ENCODE data around the gene SMIM17. TPM values are rescaled to one million over a fixed set of nuclear protein-coding genes. Genes with fewer than 3 reads are reported as not detected.

SMIM17 gene
- total RNA-seq, 1 experiment from 2014 or later, result not detected

DNA sequence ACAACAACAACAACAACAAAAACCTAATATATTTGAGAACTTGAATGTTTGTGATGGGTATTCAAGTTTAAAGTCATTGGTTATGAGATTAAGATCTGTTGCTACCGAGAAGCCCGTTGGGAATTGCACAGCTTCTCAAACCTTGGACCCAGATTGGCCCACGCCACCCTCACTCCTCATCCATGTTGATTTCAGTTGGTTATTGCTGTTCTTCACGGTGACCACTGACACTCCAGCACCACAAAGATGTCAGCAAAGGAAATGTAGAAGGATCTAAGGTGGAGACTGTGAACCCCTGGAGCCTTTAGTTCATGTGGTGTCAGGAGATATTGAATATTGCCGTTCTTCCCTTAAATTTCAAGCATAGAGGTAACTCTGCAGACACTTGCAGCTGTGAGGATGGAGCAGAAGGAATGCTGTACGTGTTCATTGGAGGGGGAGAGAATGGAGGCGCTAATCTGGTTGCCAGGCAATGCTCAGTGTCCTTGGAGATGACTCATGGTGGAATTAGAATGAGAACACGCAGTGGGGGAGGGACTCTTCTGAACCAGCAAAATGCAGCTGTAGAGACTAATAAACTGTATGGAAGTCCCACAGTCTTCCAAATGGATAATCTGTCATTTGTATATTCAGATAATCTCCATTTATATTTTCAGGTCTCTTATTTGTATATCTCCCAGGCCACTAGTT is 49.4 kb downstream of the SMIM17 start:
- Histone ChIP-seq H3K4me3 (replicated peaks in 1 of 2; ENCODE audit: low read depth in 1 of 2, low read length in 2 of 2) (no peak overlapping the region), H3K9me3 (ENCODE audit: control insufficient read depth in 1 of 2, insufficient read depth in 1 of 2, low read depth in 1 of 2, low read length in 2 of 2) (peaks cover 6 to 29% of the 10 kb centered on the region in 2 experiments; a peak in 2 of 4 replicates), H3K36me3 (ENCODE audit: control insufficient read depth in 1 of 2, insufficient read depth in 2 of 2, low read length in 2 of 2) (no peaks in the 10 kb centered on the region), H2AFZ (ENCODE audit: low read depth, low read length, poor library complexity, severe bottlenecking) (no peak overlapping the region), H3K4me1 (ENCODE audit: control insufficient read depth in 1 of 2, insufficient read depth in 2 of 2, low read length in 2 of 2) (no peaks in the 10 kb centered on the region), H3K79me2 (ENCODE audit: insufficient read depth, low read length) (no peaks in the 10 kb centered on the region), H3K27me3 (ENCODE audit: insufficient read depth, low read length) (no peaks in the 10 kb centered on the region), H3K9ac (ENCODE audit: low read length) (no peak overlapping the region), H3K9me2 (ENCODE audit: insufficient read depth) (no peaks in the 10 kb centered on the region), H4K20me1 (ENCODE audit: insufficient read depth) (no peaks in the 10 kb centered on the region), H3K27ac (ENCODE audit: low read depth, low read length) (no peak overlapping the region), H3K4me2 (ENCODE audit: low read length) (no peak overlapping the region)
- DNase-seq (ENCODE audit: low read depth, low spot score) (no peak), ATAC-seq (no peak)
- TF ChIP-seq EZH2phosphoT487 (IDR thresholded peaks at IDR 0.05; ENCODE audit: borderline replicate concordance), result no peak
- no peak for TF ChIP-seq POLR2AphosphoS5 (IDR thresholded peaks at IDR 0.05; ENCODE audit: low read depth, low read length)
- no TSS peak for BruUV-seq (replicated peaks)
- CTCF ChIA-PET, result no interaction called here
- POLR2A ChIA-PET, result no interaction called here
- intact Hi-C loops (cut with micrococcal nuclease), result no loop called here
- RAD21 ChIA-PET (ENCODE audit: low non-redundant PET in 1 of 2, low total read pairs in 2 of 2, uncharacterized antibody in 2 of 2, unreplicated experiment in 2 of 2), result no interaction called here

DNA sequence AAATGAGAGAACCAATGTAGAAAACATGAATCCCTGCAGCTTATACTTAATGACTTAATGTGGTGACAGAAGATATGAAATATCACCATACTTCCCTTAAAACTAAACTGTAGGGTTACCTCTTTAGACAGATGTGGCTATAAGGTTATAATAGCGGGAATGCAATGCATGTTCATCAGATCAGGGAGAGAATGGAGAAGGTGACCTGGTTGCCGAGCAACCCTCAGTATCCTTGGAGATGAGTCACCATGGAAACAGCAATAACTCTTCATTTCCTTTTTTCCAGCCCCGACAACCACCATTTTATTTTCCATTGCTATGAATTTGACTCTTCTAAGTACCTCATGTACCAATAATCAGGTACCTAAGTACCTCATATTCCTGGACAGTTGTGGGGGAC is 56.6 kb downstream of the SMIM17 start:
- no peak for ATAC-seq
- Histone ChIP-seq H4K20me1 (ENCODE audit: insufficient read depth) (no peaks in the 10 kb centered on the region), H3K4me3 (replicated peaks in 1 of 2; ENCODE audit: low read depth in 1 of 2, low read length in 2 of 2) (no peak overlapping the region), H3K9me2 (ENCODE audit: insufficient read depth) (no peaks in the 10 kb centered on the region), H3K4me1 (ENCODE audit: control insufficient read depth in 1 of 2, insufficient read depth in 2 of 2, low read length in 2 of 2) (no peaks in the 10 kb centered on the region), H3K27ac (ENCODE audit: low read depth, low read length) (no peak overlapping the region), H3K36me3 (ENCODE audit: control insufficient read depth in 1 of 2, insufficient read depth in 2 of 2, low read length in 2 of 2) (no peaks in the 10 kb centered on the region), H2AFZ (ENCODE audit: low read depth, low read length, poor library complexity, severe bottlenecking) (no peak overlapping the region), H3K9me3 (ENCODE audit: control insufficient read depth in 1 of 2, insufficient read depth in 1 of 2, low read depth in 1 of 2, low read length in 2 of 2) (peaks cover 6 to 14% of the 10 kb centered on the region in 2 experiments; a peak in 3 of 4 replicates), H3K4me2 (ENCODE audit: low read length) (no peak overlapping the region), H3K79me2 (ENCODE audit: insufficient read depth, low read length) (no peaks in the 10 kb centered on the region), H3K9ac (ENCODE audit: low read length) (no peak overlapping the region), H3K27me3 (ENCODE audit: insufficient read depth, low read length) (no peaks in the 10 kb centered on the region)
- DNase-seq (ENCODE audit: low read depth, low spot score), result no peak
- POLR2A ChIA-PET, result no interaction called here
- intact Hi-C loops (cut with micrococcal nuclease), result no loop called here
- CTCF ChIA-PET, result no interaction called here
- no TSS peak for BruUV-seq (replicated peaks)
- RAD21 ChIA-PET (ENCODE audit: low non-redundant PET in 1 of 2, low total read pairs in 2 of 2, uncharacterized antibody in 2 of 2, unreplicated experiment in 2 of 2), result no interaction called here
- TF ChIP-seq, protein P1, sequence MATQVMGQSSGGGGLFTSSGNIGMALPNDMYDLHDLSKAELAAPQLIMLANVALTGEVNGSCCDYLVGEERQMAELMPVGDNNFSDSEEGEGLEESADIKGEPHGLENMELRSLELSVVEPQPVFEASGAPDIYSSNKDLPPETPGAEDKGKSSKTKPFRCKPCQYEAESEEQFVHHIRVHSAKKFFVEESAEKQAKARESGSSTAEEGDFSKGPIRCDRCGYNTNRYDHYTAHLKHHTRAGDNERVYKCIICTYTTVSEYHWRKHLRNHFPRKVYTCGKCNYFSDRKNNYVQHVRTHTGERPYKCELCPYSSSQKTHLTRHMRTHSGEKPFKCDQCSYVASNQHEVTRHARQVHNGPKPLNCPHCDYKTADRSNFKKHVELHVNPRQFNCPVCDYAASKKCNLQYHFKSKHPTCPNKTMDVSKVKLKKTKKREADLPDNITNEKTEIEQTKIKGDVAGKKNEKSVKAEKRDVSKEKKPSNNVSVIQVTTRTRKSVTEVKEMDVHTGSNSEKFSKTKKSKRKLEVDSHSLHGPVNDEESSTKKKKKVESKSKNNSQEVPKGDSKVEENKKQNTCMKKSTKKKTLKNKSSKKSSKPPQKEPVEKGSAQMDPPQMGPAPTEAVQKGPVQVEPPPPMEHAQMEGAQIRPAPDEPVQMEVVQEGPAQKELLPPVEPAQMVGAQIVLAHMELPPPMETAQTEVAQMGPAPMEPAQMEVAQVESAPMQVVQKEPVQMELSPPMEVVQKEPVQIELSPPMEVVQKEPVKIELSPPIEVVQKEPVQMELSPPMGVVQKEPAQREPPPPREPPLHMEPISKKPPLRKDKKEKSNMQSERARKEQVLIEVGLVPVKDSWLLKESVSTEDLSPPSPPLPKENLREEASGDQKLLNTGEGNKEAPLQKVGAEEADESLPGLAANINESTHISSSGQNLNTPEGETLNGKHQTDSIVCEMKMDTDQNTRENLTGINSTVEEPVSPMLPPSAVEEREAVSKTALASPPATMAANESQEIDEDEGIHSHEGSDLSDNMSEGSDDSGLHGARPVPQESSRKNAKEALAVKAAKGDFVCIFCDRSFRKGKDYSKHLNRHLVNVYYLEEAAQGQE (IDR thresholded peaks at IDR 0.05; ENCODE audit: low read depth), result no peak
- no peak for TF ChIP-seq SIN3A (IDR thresholded peaks at IDR 0.05; ENCODE audit: low read depth)
- TF ChIP-seq, protein P2, sequence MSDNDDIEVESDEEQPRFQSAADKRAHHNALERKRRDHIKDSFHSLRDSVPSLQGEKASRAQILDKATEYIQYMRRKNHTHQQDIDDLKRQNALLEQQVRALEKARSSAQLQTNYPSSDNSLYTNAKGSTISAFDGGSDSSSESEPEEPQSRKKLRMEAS (IDR thresholded peaks at IDR 0.05), result no peak
- TF ChIP-seq, protein P3, sequence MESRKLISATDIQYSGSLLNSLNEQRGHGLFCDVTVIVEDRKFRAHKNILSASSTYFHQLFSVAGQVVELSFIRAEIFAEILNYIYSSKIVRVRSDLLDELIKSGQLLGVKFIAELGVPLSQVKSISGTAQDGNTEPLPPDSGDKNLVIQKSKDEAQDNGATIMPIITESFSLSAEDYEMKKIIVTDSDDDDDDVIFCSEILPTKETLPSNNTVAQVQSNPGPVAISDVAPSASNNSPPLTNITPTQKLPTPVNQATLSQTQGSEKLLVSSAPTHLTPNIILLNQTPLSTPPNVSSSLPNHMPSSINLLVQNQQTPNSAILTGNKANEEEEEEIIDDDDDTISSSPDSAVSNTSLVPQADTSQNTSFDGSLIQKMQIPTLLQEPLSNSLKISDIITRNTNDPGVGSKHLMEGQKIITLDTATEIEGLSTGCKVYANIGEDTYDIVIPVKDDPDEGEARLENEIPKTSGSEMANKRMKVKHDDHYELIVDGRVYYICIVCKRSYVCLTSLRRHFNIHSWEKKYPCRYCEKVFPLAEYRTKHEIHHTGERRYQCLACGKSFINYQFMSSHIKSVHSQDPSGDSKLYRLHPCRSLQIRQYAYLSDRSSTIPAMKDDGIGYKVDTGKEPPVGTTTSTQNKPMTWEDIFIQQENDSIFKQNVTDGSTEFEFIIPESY (IDR thresholded peaks at IDR 0.05; ENCODE audit: extremely low read depth, insufficient replicate concordance, low read length), result no peak
- no peak for TF ChIP-seq EGR1 (IDR thresholded peaks at IDR 0.05; ENCODE audit: low read depth)
- TF ChIP-seq, protein P4, sequence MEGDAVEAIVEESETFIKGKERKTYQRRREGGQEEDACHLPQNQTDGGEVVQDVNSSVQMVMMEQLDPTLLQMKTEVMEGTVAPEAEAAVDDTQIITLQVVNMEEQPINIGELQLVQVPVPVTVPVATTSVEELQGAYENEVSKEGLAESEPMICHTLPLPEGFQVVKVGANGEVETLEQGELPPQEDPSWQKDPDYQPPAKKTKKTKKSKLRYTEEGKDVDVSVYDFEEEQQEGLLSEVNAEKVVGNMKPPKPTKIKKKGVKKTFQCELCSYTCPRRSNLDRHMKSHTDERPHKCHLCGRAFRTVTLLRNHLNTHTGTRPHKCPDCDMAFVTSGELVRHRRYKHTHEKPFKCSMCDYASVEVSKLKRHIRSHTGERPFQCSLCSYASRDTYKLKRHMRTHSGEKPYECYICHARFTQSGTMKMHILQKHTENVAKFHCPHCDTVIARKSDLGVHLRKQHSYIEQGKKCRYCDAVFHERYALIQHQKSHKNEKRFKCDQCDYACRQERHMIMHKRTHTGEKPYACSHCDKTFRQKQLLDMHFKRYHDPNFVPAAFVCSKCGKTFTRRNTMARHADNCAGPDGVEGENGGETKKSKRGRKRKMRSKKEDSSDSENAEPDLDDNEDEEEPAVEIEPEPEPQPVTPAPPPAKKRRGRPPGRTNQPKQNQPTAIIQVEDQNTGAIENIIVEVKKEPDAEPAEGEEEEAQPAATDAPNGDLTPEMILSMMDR (IDR thresholded peaks at IDR 0.05 in 2 of 3, conservative IDR thresholded peaks at IDR 0.05 in 1 of 3; ENCODE audit: borderline replicate concordance in 1 of 3, insufficient read depth in 1 of 3, low read depth in 2 of 3, low read length in 2 of 3), result no peak
- TF ChIP-seq YY1 (IDR thresholded peaks at IDR 0.05; ENCODE audit: extremely low read depth, insufficient replicate concordance, low read depth, low read length), result no peak
- no peak for TF ChIP-seq ELF1 (IDR thresholded peaks at IDR 0.05; ENCODE audit: borderline replicate concordance, low read depth)
- no peak for TF ChIP-seq POLR2AphosphoS5 (IDR thresholded peaks at IDR 0.05; ENCODE audit: low read depth, low read length)
- no peak for TF ChIP-seq SRF (IDR thresholded peaks at IDR 0.05; ENCODE audit: low read depth)

Measured in HCT116 (cell line).